Panc1 (cell line): ENCODE measurements around the gene PEX1. TPM values are rescaled to one million over a fixed set of nuclear protein-coding genes. Genes with fewer than 3 reads are reported as not detected.

Experiments
- ATAC-seq: fragments of 200-7000 bp; cut with Tn5 transposase; 2 replicates; pipeline ENCODE4 v1.9.1; 2020; ENCODE audit warnings: mild to moderate bottlenecking, moderate library complexity
- BruUV-seq: library from RNA; stranded (reverse); fragments of 400-500 nt; replicated peaks from 2 replicates; lab custom pipeline; 2021; lab: Mats Ljungman, UMichigan
- CTCF ChIA-PET: fragments of 300-600 bp; sonication (Branson Sonifier 250); formaldehyde crosslinking; loops from one replicate; lab custom pipeline; 2022; ENCODE audit warnings: antibody characterized with exemption; lab: Charles Lee
- POLR2A ChIA-PET: fragments of 300-600 bp; sonication (Branson Sonifier 250); formaldehyde crosslinking; loops from one replicate; lab custom pipeline; 2022; ENCODE audit warnings: antibody characterized with exemption; lab: Charles Lee
- DNase-seq: peaks from one replicate; pipeline ENCODE4 v3.0.0-alpha.2; 2010; ENCODE audit warnings: low read depth, low spot score
- H3K27ac ChIP-seq: 2 replicates; pipeline ENCODE4 v1.5.1; 2011; ENCODE audit warnings: mild to moderate bottlenecking, low read length, inconsistent platforms
- H3K27me3 ChIP-seq: fragments of 200-500 bp; sonication (Bioruptor generic); 2 replicates; pipeline ENCODE4 v1.6.0; 2014; ENCODE audit warnings: low read length, inconsistent platforms; ENCODE audit not compliant: control insufficient read depth, insufficient read depth
- H3K36me3 ChIP-seq: fragments of 200-500 bp; sonication (Bioruptor generic); 2 replicates; pipeline ENCODE4 v1.5.1; 2014; ENCODE audit warnings: inconsistent platforms, mild to moderate bottlenecking, low read length, moderate library complexity; ENCODE audit not compliant: control insufficient read depth, insufficient read depth
- H3K4me1 ChIP-seq: 2 replicates; pipeline ENCODE4 v1.5.1; 2011; ENCODE audit warnings: inconsistent platforms, mild to moderate bottlenecking, low read length, moderate library complexity; ENCODE audit not compliant: control insufficient read depth, insufficient read depth
- H3K4me3 ChIP-seq, 2 experiments: 2 replicates each; pipeline ENCODE4 v1.5.1; 2011 to 2012; ENCODE audit warnings: low read depth in 2 of 2, low read length in 2 of 2, mild to moderate bottlenecking in 2 of 2, inconsistent platforms in 1 of 2, moderate library complexity in 1 of 2
- H3K9me3 ChIP-seq: fragments of 200-500 bp; sonication (Bioruptor generic); 2 replicates; pipeline ENCODE4 v1.5.1; 2014; ENCODE audit warnings: low read depth, mild to moderate bottlenecking, inconsistent platforms, low read length, moderate library complexity; ENCODE audit not compliant: control insufficient read depth, insufficient read depth
- CTCF ChIP-seq: fragments of 450-650 bp; IDR thresholded peaks from 2 replicates; pipeline ENCODE4 v1.5.1; 2017; ENCODE audit warnings: mild to moderate bottlenecking
- POLR2AphosphoS5 ChIP-seq: IDR thresholded peaks from 2 replicates; pipeline ENCODE4 v1.6.1; 2012; ENCODE audit warnings: mild to moderate bottlenecking, low read depth, low read length, moderate library complexity
- REST ChIP-seq, 2 experiments: IDR thresholded peaks; 2 replicates each; pipeline ENCODE4 v1.6.1; 2011 to 2012; ENCODE audit warnings: low read depth in 2 of 2, control low read depth in 1 of 2, low read length in 1 of 2, mild to moderate bottlenecking in 1 of 2, moderate library complexity in 1 of 2; ENCODE audit not compliant: insufficient read depth in 1 of 2
- SIN3A ChIP-seq: IDR thresholded peaks from 2 replicates; pipeline ENCODE4 v1.6.1; 2012; ENCODE audit warnings: low read depth, mild to moderate bottlenecking, low read length, moderate library complexity, borderline replicate concordance; ENCODE audit not compliant: insufficient read depth
- TCF7L2 ChIP-seq: IDR thresholded peaks from 2 replicates; pipeline ENCODE4 v1.6.1; 2011; ENCODE audit warnings: mild to moderate bottlenecking, low read depth, low read length, inconsistent platforms
- in situ Hi-C: cut with HindIII; loops from 2 replicates; pipeline ENCODE4 v1.10.0; 2016; ENCODE audit warnings: low sequenced_read_pairs, low pct_unique_long_range_greater_than_20kb
- intact Hi-C: fragments of 100-400 bp; cut with micrococcal nuclease; formaldehyde crosslinking; loops from one replicate; pipeline ENCODE4 v1.10.0; 2022; ENCODE audit not compliant: unreplicated experiment
- total RNA-seq: library from RNA; stranded (reverse); gene quantifications from one replicate; pipeline ENCODE4 v1.2.1, GENCODE V29; 2021; ENCODE audit not compliant: unreplicated experiment

Gene PEX1
- total RNA-seq, 1 experiment from 2014 or later, result 13.9 TPM

- TF ChIP-seq REST (IDR thresholded peaks at IDR 0.05; ENCODE audit: insufficient read depth in 1 of 2, low read depth in 2 of 2, low read length in 1 of 2) (no peak), TCF7L2 (no peak), SIN3A (no peak), POLR2AphosphoS5 (no peak), CTCF (no peak)
- Histone ChIP-seq H3K27ac (no peak overlapping the region), H3K4me1 (peaks cover 6% of the 10 kb centered on the region), H3K4me3 (no peak overlapping the region), H3K9me3 (no peaks in the 10 kb centered on the region), H3K27me3 (no peaks in the 10 kb centered on the region), H3K36me3 (peaks cover 6% of the 10 kb centered on the region; the same call in 1 of the 2 replicates)
- BruUV-seq, result no TSS peak
- DNase-seq (no peak), ATAC-seq (no peak)
- intact Hi-C loops, result no loop called here
- POLR2A ChIA-PET, result no interaction called here
- CTCF ChIA-PET, result no interaction called here
- in situ Hi-C loops, result no loop called here
These were observed 5.2 kb downstream of the PEX1 start for GRCh38 chr7:92523110-92523509.

GRCh38 chr7:92520024-92520423, 8.3 kb downstream of the PEX1 start:
- CTCF ChIA-PET, result no interaction called here
- BruUV-seq, result no TSS peak
- intact Hi-C loops, result no loop called here
- ATAC-seq (no peak), DNase-seq (no peak)
- Histone ChIP-seq H3K27me3 (no peaks in the 10 kb centered on the region), H3K27ac (no peak overlapping the region), H3K4me3 (no peak overlapping the region), H3K4me1 (no peaks in the 10 kb centered on the region), H3K36me3 (no peaks in the 10 kb centered on the region), H3K9me3 (no peaks in the 10 kb centered on the region)
- TF ChIP-seq SIN3A (no peak), POLR2AphosphoS5 (no peak)
- POLR2A ChIA-PET, result no interaction called here
- in situ Hi-C loops, result no loop called here

- no peaks in the 10 kb centered on the region for H3K4me1 ChIP-seq
- H3K27ac ChIP-seq, result no peak overlapping the region
- POLR2A ChIA-PET, result no interaction called here
- in situ Hi-C loops, result no loop called here
- H3K27me3 ChIP-seq, result no peaks in the 10 kb centered on the region
- ATAC-seq (no peak), DNase-seq (no peak)
- BruUV-seq, result no TSS peak
- no peak for TF ChIP-seq POLR2AphosphoS5
- no peak for TF ChIP-seq TCF7L2
- TF ChIP-seq CTCF, result no peak
- TF ChIP-seq REST (IDR thresholded peaks at IDR 0.05; ENCODE audit: insufficient read depth in 1 of 2, low read depth in 2 of 2, low read length in 1 of 2), result no peak
- TF ChIP-seq SIN3A, result no peak
- intact Hi-C loops, result no loop called here
- H3K4me3 ChIP-seq, result no peak overlapping the region
- H3K36me3 ChIP-seq, result no peaks in the 10 kb centered on the region
- H3K9me3 ChIP-seq, result no peaks in the 10 kb centered on the region
- CTCF ChIA-PET, result no interaction called here
These were observed 10.7 kb downstream of the PEX1 start for GRCh38 chr7:92517631-92518030.
